Progenitor cell of endocrine pancreas (in vitro differentiated cells): ENCODE results near the gene GOLGA8R. TPM values are rescaled to one million over a fixed set of nuclear protein-coding genes. Genes with fewer than 3 reads are reported as not detected.
"Not testable (repeated sequence)": the region's sequence is repeated elsewhere in the genome, so short reads cannot be mapped to it uniquely, and the experiment has no call there.

Source experiments
- DNase-seq: peaks from one replicate; pipeline ENCODE4 v3.0.0; 2021; ENCODE audit warnings: low spot score; ENCODE audit not compliant: unreplicated experiment
- H3K27ac Mint-ChIP-seq: 2 replicates; pipeline ENCODE4 v1.8.0; 2021; ENCODE audit warnings: mild to moderate bottlenecking, moderate library complexity, mixed read lengths
- H3K27me3 Mint-ChIP-seq: 2 replicates; pipeline ENCODE4 v1.8.0; 2021; ENCODE audit warnings: mixed read lengths
- H3K36me3 Mint-ChIP-seq: 2 replicates; pipeline ENCODE4 v1.8.0; 2022; ENCODE audit warnings: mixed read lengths; ENCODE audit not compliant: insufficient read depth
- H3K4me1 Mint-ChIP-seq: 2 replicates; pipeline ENCODE4 v1.8.0; 2021; ENCODE audit warnings: low read depth, mixed read lengths
- H3K4me3 Mint-ChIP-seq: 2 replicates; pipeline ENCODE4 v1.8.0; 2021; ENCODE audit warnings: low read depth, mild to moderate bottlenecking, moderate library complexity, mixed read lengths
- H3K9me3 Mint-ChIP-seq: 2 replicates; pipeline ENCODE4 v1.8.0; 2021; ENCODE audit warnings: low read depth, mixed read lengths
- long read RNA-seq: library from polyadenylated mRNA; unstranded; transcript quantifications from one replicate; pipeline ENCODE4 v2.0.0, GENCODE V29; 2020
- total RNA-seq: library from RNA; stranded (reverse); gene quantifications from 2 replicates; pipeline ENCODE4 v1.2.1, GENCODE V29; 2021
- TF ChIP-seq, protein P1 (sequence below): fragments of 200-600 bp; sonication (generic); IDR thresholded peaks from one replicate; pipeline ENCODE4 v1.5.0; 2021; ENCODE audit warnings: antibody characterized with exemption, mild to moderate bottlenecking; ENCODE audit not compliant: unreplicated experiment

GOLGA8R gene, protein sequence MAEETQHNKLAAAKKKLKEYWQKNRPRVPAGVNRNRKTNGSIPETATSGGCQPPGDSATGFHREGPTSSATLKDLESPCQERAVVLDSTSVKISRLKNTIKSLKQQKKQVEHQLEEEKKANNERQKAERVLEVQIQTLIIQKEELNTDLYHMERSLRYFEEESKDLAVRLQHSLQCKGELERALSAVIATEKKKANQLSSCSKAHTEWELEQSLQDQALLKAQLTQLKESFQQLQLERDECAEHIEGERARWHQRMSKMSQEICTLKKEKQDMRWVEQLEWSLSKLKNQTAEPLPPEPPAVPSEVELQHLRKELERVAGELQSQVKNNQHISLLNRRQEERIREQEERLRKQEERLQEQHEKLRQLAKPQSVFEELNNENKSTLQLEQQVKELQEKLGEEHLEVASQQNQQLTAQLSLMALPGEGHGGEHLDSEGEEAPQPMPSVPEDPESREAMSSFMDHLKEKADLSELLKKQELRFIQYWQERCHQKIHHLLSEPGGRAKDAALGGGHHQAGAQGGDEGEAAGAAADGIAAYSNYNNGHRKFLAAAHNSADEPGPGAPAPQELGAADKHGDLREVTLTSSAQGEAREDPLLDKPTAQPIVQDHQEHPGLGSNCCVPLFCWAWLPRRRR
- total RNA-seq: 0.31 and 0.55 TPM in 2 replicates
- long read RNA-seq: 0 reads

DNA sequence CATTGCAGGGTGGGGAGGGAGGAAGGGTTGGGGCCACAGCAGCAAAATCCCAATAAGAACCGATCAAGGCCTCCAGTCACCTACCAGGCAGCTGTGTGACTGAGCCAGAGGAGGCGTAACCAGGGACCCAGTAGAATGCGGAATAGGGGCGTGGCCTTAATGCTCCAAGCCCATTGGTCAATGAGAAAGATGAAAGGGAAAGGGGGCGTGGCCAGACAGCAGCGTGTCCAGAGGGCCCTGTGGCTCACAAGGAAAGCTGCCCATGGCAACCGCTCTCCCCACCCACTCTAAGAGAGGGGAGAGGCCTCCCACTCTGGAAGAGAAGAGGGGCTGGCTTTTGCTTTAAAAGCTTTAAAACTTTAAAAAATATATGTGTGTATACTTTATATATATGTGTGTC is at the start of gene GOLGA8R:
TSS of gene GOLGA8R (minus strand) at position 101 of the 400 bp plus-strand sequence. CDS start at position 3, 98 bp downstream.
- H3K27me3 Mint-ChIP-seq, H3K4me3 Mint-ChIP-seq, DNase-seq, H3K9me3 Mint-ChIP-seq, H3K27ac Mint-ChIP-seq, H3K4me1 Mint-ChIP-seq, H3K36me3 Mint-ChIP-seq: not testable (repeated sequence)

DNA sequence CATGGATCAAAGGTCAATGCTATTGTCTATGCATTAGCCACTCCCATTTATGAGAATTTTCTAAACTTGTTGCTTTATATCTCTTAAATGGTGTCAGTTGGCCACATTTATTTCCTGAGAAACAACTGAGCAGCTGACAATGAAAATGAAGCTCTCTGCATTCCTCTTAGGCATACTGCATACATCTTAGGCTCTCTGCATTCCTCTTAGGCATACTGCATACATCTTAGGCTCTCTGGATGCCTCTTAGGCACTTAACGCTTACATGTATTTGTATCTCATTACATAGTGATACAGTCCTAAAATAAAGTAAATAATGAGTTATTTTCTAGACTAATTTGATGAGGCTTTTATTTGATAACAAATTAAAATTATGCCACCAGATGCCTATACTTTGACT is 49.8 kb upstream of the GOLGA8R start:
- H3K27me3 Mint-ChIP-seq, H3K4me3 Mint-ChIP-seq, DNase-seq, H3K4me1 Mint-ChIP-seq, H3K27ac Mint-ChIP-seq, H3K36me3 Mint-ChIP-seq, H3K9me3 Mint-ChIP-seq: not testable (repeated sequence)

DNA sequence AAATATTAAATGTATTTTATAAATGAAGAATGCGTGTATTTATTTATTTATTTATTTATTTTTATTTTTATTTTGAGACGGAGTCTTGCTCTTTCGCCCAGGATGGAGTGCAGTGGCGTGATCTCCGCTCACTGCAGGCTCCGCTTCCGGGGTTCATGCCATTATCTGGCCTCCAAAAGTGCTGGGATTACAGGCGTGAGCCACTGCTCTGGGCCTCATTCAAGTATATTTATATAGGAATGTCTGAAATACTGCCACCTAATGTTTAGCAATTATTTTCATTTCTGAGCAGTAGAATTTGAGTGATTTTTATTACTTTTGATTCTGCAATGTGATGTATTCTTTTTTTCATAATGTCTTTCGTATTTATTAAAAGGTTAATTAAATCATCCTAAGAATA is 48.1 kb upstream of the GOLGA8R start:
- not testable (repeated sequence) for H3K4me1 Mint-ChIP-seq, H3K36me3 Mint-ChIP-seq, H3K4me3 Mint-ChIP-seq, H3K9me3 Mint-ChIP-seq, H3K27ac Mint-ChIP-seq, H3K27me3 Mint-ChIP-seq, DNase-seq

DNA sequence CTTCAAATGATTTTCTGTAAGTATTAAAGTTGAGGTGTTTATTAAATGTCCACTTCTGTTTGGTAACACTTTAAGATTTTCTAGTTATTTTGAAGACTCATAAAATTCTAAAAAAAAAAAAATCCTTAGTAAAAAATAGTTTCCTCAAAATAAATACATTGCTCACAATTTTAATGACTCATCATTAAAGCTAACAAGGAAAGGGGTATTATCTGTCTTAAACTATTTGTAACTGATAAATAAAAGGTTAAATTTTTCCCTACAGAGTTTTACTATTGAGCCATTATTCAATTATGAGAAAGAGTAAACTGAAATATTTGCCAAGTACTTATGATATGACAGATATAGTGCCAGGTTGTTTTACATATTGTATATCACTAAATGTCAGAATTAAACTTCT is 38.6 kb upstream of the GOLGA8R start:
- not testable (repeated sequence) for H3K9me3 Mint-ChIP-seq, H3K4me3 Mint-ChIP-seq, H3K36me3 Mint-ChIP-seq, DNase-seq, H3K27me3 Mint-ChIP-seq, H3K27ac Mint-ChIP-seq, H3K4me1 Mint-ChIP-seq

DNA sequence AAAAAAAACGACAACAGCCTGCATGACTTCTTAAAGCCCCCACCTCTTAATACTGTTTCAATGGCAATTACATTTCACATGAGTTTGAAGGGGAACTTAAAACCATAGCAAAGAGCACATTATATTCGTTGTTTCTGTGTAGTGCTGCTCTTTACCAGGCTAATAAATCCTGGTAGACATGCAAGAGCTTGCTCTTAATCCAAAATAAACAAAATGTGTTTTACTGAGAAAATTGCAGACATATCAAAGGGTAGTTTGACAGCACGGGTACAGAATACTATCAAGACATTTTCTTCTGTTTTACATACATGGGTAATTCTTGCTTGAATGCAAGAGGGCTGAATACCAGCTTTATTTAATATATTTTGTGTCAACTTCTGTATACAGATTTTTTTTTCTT is 24.3 kb upstream of the GOLGA8R start:
- H3K36me3 Mint-ChIP-seq, H3K9me3 Mint-ChIP-seq, DNase-seq, H3K27me3 Mint-ChIP-seq, H3K4me1 Mint-ChIP-seq, H3K27ac Mint-ChIP-seq, H3K4me3 Mint-ChIP-seq: not testable (repeated sequence)

DNA sequence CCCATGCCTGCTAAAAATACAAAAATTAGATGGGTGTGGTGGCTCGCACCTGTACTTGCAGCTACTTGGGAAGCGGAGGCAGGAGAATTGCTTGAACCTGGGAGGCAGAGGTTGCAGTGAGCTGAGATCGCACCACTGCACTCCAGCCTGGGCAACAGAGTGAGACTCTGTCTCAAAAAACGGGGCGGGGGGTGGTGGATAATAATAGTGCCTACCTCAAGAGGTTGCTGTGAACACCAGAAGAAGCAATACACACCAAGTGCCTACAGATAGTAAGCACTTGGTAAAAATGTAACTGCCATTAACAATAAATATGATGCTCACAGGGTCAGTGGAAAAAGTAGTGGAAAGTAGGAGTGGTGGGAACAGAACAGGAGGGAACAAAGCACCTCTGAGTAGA is 21.8 kb upstream of the GOLGA8R start:
- not testable (repeated sequence) for H3K4me3 Mint-ChIP-seq, DNase-seq, H3K27ac Mint-ChIP-seq, H3K36me3 Mint-ChIP-seq, H3K9me3 Mint-ChIP-seq, H3K27me3 Mint-ChIP-seq, H3K4me1 Mint-ChIP-seq

DNA sequence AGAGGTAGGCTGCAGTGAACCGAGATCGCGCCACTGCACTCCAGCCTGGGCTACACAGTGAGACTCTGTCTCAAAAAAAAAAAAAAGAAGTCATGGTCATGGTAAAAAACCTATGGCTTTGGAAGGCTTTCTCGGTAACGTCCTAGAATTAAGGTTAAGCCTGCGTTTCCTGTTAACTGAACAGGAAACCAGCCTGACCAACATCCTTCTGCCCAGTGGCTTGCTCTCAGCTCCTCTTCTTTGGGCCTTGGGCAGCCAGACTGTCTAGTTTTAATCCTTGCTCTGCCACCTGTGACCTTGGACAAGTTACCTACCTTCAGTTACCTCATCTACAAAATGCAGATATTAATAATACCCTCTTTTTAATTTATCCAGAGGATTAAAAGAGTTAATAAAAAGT is 6.7 kb upstream of the GOLGA8R start:
- H3K27me3 Mint-ChIP-seq, H3K4me3 Mint-ChIP-seq, H3K27ac Mint-ChIP-seq, H3K4me1 Mint-ChIP-seq, H3K36me3 Mint-ChIP-seq, DNase-seq, H3K9me3 Mint-ChIP-seq: not testable (repeated sequence)

DNA sequence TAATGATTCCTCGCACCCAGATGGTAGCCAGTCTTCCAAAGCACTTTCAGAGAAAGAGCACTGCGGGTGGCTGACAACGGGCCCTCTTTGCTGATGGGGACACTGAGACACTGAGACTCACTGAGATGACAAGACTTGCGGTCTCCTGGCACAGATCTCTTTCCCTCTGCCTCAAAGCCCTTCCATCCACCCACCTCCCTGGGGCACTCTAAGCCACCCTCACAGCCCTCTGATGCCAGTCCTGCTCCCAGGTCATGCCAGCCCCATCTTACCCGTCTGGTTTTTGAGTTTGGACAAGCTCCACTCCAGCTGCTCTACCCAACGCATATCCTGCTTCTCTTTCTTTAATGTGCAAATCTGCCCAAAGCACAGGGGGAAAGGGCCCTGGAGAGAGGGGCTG is 6.4 kb downstream of the GOLGA8R start:
- not testable (repeated sequence) for H3K27me3 Mint-ChIP-seq, H3K4me1 Mint-ChIP-seq

DNA sequence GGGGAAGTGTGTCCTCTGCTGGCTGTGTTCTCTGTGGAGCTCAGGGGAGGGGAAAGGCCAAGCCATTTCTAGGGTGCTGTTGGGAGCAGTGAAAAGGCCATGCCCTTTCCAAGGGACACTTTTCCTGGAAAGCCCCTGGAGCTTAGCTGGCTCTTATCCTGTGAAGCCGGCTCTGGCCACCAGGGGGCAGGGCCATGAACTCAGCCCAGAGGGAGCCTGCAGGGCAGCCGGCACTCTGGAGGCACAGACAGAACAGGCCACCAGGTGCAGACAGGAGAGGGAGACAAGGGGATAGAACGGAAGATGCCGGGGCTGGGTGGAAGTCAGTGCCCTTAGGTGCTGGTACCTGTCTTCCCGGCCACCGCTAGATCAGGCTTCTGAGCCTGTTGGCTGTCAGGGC is 15.1 kb downstream of the GOLGA8R start:
- not testable (repeated sequence) for H3K4me3 Mint-ChIP-seq, H3K27me3 Mint-ChIP-seq, H3K9me3 Mint-ChIP-seq, H3K4me1 Mint-ChIP-seq, H3K27ac Mint-ChIP-seq, H3K36me3 Mint-ChIP-seq
- TF ChIP-seq, protein P1, sequence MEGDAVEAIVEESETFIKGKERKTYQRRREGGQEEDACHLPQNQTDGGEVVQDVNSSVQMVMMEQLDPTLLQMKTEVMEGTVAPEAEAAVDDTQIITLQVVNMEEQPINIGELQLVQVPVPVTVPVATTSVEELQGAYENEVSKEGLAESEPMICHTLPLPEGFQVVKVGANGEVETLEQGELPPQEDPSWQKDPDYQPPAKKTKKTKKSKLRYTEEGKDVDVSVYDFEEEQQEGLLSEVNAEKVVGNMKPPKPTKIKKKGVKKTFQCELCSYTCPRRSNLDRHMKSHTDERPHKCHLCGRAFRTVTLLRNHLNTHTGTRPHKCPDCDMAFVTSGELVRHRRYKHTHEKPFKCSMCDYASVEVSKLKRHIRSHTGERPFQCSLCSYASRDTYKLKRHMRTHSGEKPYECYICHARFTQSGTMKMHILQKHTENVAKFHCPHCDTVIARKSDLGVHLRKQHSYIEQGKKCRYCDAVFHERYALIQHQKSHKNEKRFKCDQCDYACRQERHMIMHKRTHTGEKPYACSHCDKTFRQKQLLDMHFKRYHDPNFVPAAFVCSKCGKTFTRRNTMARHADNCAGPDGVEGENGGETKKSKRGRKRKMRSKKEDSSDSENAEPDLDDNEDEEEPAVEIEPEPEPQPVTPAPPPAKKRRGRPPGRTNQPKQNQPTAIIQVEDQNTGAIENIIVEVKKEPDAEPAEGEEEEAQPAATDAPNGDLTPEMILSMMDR: peak; percentile 43
- DNase-seq: peak; percentile 73

More for the DNA sequence above, 6.4 kb downstream of the GOLGA8R start:
- DNase-seq, H3K36me3 Mint-ChIP-seq, H3K27ac Mint-ChIP-seq, H3K9me3 Mint-ChIP-seq, H3K4me3 Mint-ChIP-seq: not testable (repeated sequence)

DNA sequence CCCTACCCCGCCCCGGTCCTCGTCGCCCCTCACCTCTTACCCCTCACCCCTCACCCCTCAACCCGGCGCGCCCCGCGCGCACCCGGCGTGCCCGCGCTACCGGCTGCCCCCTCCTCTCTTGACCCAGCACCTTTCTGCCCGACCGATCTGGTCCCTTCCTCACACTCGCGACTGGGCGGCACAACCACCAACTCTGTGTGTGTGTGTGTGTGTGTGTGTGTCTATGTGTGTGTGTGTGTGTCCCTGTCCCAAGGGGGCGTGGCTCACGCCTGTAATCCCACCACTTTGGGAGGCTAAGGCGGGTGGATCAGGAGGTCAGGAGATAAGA is 20.4 kb downstream of the GOLGA8R start:
- DNase-seq, H3K4me3 Mint-ChIP-seq, H3K9me3 Mint-ChIP-seq, H3K27me3 Mint-ChIP-seq, H3K27ac Mint-ChIP-seq, H3K36me3 Mint-ChIP-seq, H3K4me1 Mint-ChIP-seq: not testable (repeated sequence)

DNA sequence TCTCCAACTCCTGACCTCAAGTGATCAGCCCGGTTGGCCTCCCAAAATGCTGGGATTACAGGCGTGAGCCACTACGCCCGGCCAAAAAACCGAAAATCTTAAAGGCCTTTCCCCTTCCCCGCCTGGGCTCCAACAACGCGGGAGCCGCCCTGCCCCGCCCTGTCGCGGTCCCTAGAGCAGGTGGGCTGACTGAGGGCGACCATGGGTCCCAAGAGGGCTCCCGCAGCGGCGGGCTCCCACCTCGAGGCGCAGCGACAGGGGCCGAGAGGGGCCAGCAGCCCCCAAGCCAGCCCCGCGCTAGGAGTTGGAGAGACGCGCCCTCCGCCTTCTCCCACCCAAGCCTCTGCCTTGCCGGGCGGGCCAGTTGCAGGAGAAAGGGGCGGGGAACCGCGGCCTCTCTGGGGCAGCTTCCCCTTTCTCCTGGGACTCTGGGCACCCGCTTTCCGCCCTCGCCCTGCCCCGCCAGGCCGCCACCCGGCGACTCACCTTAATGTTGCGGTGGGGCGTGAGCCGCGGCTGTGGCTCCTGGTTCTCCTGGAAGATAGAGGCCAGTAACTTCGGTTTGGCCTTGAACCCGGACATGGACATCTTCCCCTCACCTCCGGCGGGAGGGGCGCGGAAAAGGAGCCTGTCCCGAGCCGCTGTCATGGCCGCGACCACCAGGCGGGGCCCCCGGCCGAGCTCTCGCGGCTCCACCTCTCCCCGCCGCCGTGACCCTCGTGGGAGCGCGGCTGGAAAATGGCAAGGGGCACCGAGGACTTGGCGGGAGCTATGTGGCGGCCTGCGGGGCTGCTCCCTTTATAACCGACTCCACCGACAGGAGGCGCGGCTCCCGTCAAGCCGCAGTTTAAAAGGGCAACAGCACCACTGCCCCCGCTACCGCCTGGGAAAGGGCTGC is 21.0 kb downstream of the GOLGA8R start, which contains the start of gene CHRFAM7A:
TSS of gene CHRFAM7A (minus strand) at position 775 of the 898 bp plus-strand sequence. CDS start 10,189 bp downstream, outside the sequence.
- not testable (repeated sequence) for H3K27me3 Mint-ChIP-seq, H3K4me1 Mint-ChIP-seq, H3K9me3 Mint-ChIP-seq, H3K36me3 Mint-ChIP-seq, H3K27ac Mint-ChIP-seq, H3K4me3 Mint-ChIP-seq, DNase-seq
